GM23338 (cell line): ENCODE data around the gene CASP7. TPM values are rescaled to one million over a fixed set of nuclear protein-coding genes. Genes with fewer than 3 reads are reported as not detected.

Experiments
- ATAC-seq: fragments of 200-7000 bp; cut with Tn5 transposase; 3 replicates; pipeline ENCODE4 v1.9.1; 2020
- DNase-seq: peaks from one replicate; pipeline ENCODE4 v3.0.0-alpha.2; 2015; ENCODE audit warnings: low spot score
- H2AFZ ChIP-seq: fragments of 200-600 bp; sonication (generic); 2 replicates; pipeline ENCODE4 v1.8.0; 2016; ENCODE audit warnings: antibody characterized with exemption, mild to moderate bottlenecking, moderate library complexity
- H3F3A ChIP-seq: fragments of 200-600 bp; sonication (generic); replicated peaks from 2 replicates; pipeline ENCODE4 v1.8.0; 2017; ENCODE audit warnings: antibody characterized with exemption, mixed run types, low read depth
- H3K27ac ChIP-seq: fragments of 200-600 bp; sonication (generic); 2 replicates; pipeline ENCODE4 v1.6.1; 2016; ENCODE audit warnings: low read depth
- H3K27me3 ChIP-seq: fragments of 200-600 bp; sonication (generic); 2 replicates; pipeline ENCODE4 v1.8.0; 2016; ENCODE audit warnings: mild to moderate bottlenecking, mixed run types, moderate library complexity; ENCODE audit not compliant: insufficient read depth
- H3K36me3 ChIP-seq: fragments of 200-600 bp; sonication (generic); 2 replicates; pipeline ENCODE4 v1.8.0; 2016; ENCODE audit warnings: mild to moderate bottlenecking; ENCODE audit not compliant: insufficient read depth
- H3K4me1 ChIP-seq: fragments of 200-600 bp; sonication (generic); 2 replicates; pipeline ENCODE4 v1.8.0; 2016; ENCODE audit warnings: mild to moderate bottlenecking, moderate library complexity; ENCODE audit not compliant: insufficient read depth
- H3K4me2 ChIP-seq: fragments of 200-600 bp; sonication (generic); 2 replicates; pipeline ENCODE4 v1.7.1; 2017; ENCODE audit warnings: mixed run types
- H3K4me3 ChIP-seq: fragments of 200-600 bp; sonication (generic); 2 replicates; pipeline ENCODE4 v1.6.1; 2016; ENCODE audit warnings: mixed run types
- H3K79me2 ChIP-seq: fragments of 200-600 bp; sonication (generic); replicated peaks from 2 replicates; pipeline ENCODE4 v1.8.0; 2017; ENCODE audit warnings: mild to moderate bottlenecking; ENCODE audit not compliant: insufficient read depth
- H3K9me2 ChIP-seq: fragments of 200-600 bp; sonication (generic); 2 replicates; pipeline ENCODE4 v1.8.0; 2017; ENCODE audit not compliant: insufficient read depth
- H4K20me1 ChIP-seq: fragments of 200-600 bp; sonication (generic); replicated peaks from 2 replicates; pipeline ENCODE4 v1.8.0; 2017; ENCODE audit warnings: mild to moderate bottlenecking; ENCODE audit not compliant: insufficient read depth
- H3K27ac Mint-ChIP-seq: 2 replicates; pipeline ENCODE4 v1.8.0; 2020; ENCODE audit warnings: inconsistent platforms, mild to moderate bottlenecking, moderate library complexity, mixed read lengths
- H3K27me3 Mint-ChIP-seq: 3 replicates; pipeline ENCODE4 v1.8.0; 2022; ENCODE audit warnings: low read depth, mild to moderate bottlenecking, moderate library complexity, mixed read lengths, inconsistent platforms; ENCODE audit not compliant: insufficient read depth, poor library complexity
- H3K36me3 Mint-ChIP-seq: 3 replicates; pipeline ENCODE4 v1.8.0; 2021; ENCODE audit warnings: low read depth, mild to moderate bottlenecking, inconsistent platforms, moderate library complexity, mixed read lengths
- H3K4me1 Mint-ChIP-seq: 3 replicates; pipeline ENCODE4 v1.8.0; 2020; ENCODE audit warnings: mild to moderate bottlenecking, inconsistent platforms, mixed read lengths
- H3K4me3 Mint-ChIP-seq: 3 replicates; pipeline ENCODE4 v1.8.0; 2021; ENCODE audit warnings: moderate library complexity, mild to moderate bottlenecking, inconsistent platforms, mixed read lengths
- H3K9me3 Mint-ChIP-seq: 3 replicates; pipeline ENCODE4 v1.8.0; 2020; ENCODE audit warnings: moderate library complexity, mild to moderate bottlenecking, inconsistent platforms, mixed read lengths
- CREB1 ChIP-seq: fragments of 250-450 bp; sonication (Bioruptor Pico); IDR thresholded peaks from 2 replicates; pipeline ENCODE4 v1.5.0; 2020; ENCODE audit warnings: low read depth, mild to moderate bottlenecking, moderate library complexity
- ETS1 ChIP-seq: IDR thresholded peaks from 2 replicates; pipeline ENCODE4 v1.6.1; 2016; ENCODE audit warnings: antibody characterized with exemption
- EZH2 ChIP-seq: fragments of 200-600 bp; sonication (generic); IDR thresholded peaks from one replicate; pipeline ENCODE4 v1.8.0; 2017; ENCODE audit warnings: antibody characterized with exemption, mild to moderate bottlenecking, low read depth; ENCODE audit not compliant: unreplicated experiment
- EZH2phosphoT487 ChIP-seq: fragments of 200-600 bp; sonication (generic); IDR thresholded peaks from one replicate; pipeline ENCODE4 v1.8.1; 2018; ENCODE audit warnings: antibody characterized with exemption; ENCODE audit not compliant: unreplicated experiment
- JUNB ChIP-seq: IDR thresholded peaks from one replicate; pipeline ENCODE4 v1.6.1; 2016; ENCODE audit warnings: antibody characterized with exemption; ENCODE audit not compliant: unreplicated experiment
- NANOG ChIP-seq: IDR thresholded peaks from 2 replicates; pipeline ENCODE4 v1.6.1; 2016; ENCODE audit warnings: antibody characterized with exemption, borderline replicate concordance
- POLR2AphosphoS5 ChIP-seq: IDR thresholded peaks from 2 replicates; pipeline ENCODE4 v1.6.1; 2016; ENCODE audit warnings: antibody characterized with exemption, low read depth
- STAT1 ChIP-seq: IDR thresholded peaks from one replicate; pipeline ENCODE4 v1.6.1; 2016; ENCODE audit warnings: antibody characterized with exemption; ENCODE audit not compliant: unreplicated experiment
- ZNF114 ChIP-seq: fragments of 250-450 bp; sonication (Bioruptor Pico); IDR thresholded peaks from 2 replicates; pipeline ENCODE4 v1.5.0; 2020; ENCODE audit warnings: mild to moderate bottlenecking, moderate library complexity
- ZNF331 ChIP-seq: fragments of 250-450 bp; sonication (Bioruptor Pico); IDR thresholded peaks from 2 replicates; pipeline ENCODE4 v1.5.0; 2020; ENCODE audit warnings: low read depth, mild to moderate bottlenecking, moderate library complexity
- polyA plus RNA-seq: library from polyadenylated mRNA; unstranded; fragments of >200 nt; fragmentation: Nextera tagmentation; extraction: Ambion mirVana; gene quantifications from 2 replicates; pipeline ENCODE4 v1.2.1, GENCODE V29; 2016
- total RNA-seq: library from RNA; depleted of rRNA; stranded (reverse); fragments of >200 nt; shearing (Covaris generic); gene quantifications from 2 replicates; pipeline ENCODE4 v1.2.3, GENCODE V29; 2014
- TF ChIP-seq, protein P1 (sequence below): fragments of 250-450 bp; sonication (Bioruptor Pico); IDR thresholded peaks from 2 replicates; pipeline ENCODE4 v1.5.0; 2020; ENCODE audit warnings: mild to moderate bottlenecking, moderate library complexity
- TF ChIP-seq, protein P2 (sequence below), 2 experiments: fragments of 200-600 bp in 1 of 2; sonication (generic) in 1 of 2; conservative IDR thresholded peaks; 2 replicates each; pipeline versions ENCODE4 v1.5.1 to v1.6.1; 2016 to 2017; ENCODE audit warnings: antibody characterized with exemption in 2 of 2, low read depth in 2 of 2, mild to moderate bottlenecking in 2 of 2, moderate library complexity in 1 of 2
- TF ChIP-seq, protein P3 (sequence below): IDR thresholded peaks from one replicate; pipeline ENCODE4 v1.6.1; 2018; ENCODE audit warnings: antibody characterized with exemption; ENCODE audit not compliant: unreplicated experiment

Gene CASP7
- total and polyA plus RNA-seq, 2 experiments from 2014 or later, result 2.1 to 7.0 TPM

GRCh38 chr10:113693348-113693747 is 13.6 kb downstream of the CASP7 start:
- Mint-ChIP-seq H3K4me1 (peaks cover 16% of the 10 kb centered on the region), H3K27me3 (no peaks in the 10 kb centered on the region), H3K9me3 (peaks cover 10% of the 10 kb centered on the region), H3K27ac (no peak overlapping the region), H3K36me3 (peaks cover 19% of the 10 kb centered on the region), H3K4me3 (no peak overlapping the region)
- H3K9me2 ChIP-seq, result 0 out of 2 replicates have a peak, but pooled peaks cover 3% of the 10 kb centered on the region
- H4K20me1 ChIP-seq, result no peaks in the 10 kb centered on the region; the same call in 1 of the 2 replicates
- no peak for TF ChIP-seq NANOG
- no peak for TF ChIP-seq ETS1
- no peak for TF ChIP-seq EZH2
- TF ChIP-seq, protein P1, sequence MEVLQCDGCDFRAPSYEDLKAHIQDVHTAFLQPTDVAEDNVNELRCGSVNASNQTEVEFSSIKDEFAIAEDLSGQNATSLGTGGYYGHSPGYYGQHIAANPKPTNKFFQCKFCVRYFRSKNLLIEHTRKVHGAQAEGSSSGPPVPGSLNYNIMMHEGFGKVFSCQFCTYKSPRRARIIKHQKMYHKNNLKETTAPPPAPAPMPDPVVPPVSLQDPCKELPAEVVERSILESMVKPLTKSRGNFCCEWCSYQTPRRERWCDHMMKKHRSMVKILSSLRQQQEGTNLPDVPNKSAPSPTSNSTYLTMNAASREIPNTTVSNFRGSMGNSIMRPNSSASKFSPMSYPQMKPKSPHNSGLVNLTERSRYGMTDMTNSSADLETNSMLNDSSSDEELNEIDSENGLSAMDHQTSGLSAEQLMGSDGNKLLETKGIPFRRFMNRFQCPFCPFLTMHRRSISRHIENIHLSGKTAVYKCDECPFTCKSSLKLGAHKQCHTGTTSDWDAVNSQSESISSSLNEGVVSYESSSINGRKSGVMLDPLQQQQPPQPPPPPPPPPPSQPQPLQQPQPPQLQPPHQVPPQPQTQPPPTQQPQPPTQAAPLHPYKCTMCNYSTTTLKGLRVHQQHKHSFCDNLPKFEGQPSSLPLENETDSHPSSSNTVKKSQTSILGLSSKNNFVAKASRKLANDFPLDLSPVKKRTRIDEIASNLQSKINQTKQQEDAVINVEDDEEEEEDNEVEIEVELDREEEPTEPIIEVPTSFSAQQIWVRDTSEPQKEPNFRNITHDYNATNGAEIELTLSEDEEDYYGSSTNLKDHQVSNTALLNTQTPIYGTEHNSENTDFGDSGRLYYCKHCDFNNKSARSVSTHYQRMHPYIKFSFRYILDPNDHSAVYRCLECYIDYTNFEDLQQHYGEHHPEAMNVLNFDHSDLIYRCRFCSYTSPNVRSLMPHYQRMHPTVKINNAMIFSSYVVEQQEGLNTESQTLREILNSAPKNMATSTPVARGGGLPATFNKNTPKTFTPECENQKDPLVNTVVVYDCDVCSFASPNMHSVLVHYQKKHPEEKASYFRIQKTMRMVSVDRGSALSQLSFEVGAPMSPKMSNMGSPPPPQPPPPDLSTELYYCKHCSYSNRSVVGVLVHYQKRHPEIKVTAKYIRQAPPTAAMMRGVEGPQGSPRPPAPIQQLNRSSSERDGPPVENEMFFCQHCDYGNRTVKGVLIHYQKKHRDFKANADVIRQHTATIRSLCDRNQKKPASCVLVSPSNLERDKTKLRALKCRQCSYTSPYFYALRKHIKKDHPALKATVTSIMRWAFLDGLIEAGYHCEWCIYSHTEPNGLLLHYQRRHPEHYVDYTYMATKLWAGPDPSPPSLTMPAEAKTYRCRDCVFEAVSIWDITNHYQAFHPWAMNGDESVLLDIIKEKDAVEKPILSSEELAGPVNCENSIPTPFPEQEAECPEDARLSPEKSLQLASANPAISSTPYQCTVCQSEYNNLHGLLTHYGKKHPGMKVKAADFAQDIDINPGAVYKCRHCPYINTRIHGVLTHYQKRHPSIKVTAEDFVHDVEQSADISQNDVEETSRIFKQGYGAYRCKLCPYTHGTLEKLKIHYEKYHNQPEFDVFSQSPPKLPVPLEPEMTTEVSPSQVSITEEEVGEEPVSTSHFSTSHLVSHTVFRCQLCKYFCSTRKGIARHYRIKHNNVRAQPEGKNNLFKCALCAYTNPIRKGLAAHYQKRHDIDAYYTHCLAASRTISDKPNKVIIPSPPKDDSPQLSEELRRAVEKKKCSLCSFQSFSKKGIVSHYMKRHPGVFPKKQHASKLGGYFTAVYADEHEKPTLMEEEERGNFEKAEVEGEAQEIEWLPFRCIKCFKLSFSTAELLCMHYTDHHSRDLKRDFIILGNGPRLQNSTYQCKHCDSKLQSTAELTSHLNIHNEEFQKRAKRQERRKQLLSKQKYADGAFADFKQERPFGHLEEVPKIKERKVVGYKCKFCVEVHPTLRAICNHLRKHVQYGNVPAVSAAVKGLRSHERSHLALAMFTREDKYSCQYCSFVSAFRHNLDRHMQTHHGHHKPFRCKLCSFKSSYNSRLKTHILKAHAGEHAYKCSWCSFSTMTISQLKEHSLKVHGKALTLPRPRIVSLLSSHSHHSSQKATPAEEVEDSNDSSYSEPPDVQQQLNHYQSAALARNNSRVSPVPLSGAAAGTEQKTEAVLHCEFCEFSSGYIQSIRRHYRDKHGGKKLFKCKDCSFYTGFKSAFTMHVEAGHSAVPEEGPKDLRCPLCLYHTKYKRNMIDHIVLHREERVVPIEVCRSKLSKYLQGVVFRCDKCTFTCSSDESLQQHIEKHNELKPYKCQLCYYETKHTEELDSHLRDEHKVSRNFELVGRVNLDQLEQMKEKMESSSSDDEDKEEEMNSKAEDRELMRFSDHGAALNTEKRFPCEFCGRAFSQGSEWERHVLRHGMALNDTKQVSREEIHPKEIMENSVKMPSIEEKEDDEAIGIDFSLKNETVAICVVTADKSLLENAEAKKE, result no peak
- TF ChIP-seq EZH2phosphoT487, result no peak
- TF ChIP-seq, protein P2, sequence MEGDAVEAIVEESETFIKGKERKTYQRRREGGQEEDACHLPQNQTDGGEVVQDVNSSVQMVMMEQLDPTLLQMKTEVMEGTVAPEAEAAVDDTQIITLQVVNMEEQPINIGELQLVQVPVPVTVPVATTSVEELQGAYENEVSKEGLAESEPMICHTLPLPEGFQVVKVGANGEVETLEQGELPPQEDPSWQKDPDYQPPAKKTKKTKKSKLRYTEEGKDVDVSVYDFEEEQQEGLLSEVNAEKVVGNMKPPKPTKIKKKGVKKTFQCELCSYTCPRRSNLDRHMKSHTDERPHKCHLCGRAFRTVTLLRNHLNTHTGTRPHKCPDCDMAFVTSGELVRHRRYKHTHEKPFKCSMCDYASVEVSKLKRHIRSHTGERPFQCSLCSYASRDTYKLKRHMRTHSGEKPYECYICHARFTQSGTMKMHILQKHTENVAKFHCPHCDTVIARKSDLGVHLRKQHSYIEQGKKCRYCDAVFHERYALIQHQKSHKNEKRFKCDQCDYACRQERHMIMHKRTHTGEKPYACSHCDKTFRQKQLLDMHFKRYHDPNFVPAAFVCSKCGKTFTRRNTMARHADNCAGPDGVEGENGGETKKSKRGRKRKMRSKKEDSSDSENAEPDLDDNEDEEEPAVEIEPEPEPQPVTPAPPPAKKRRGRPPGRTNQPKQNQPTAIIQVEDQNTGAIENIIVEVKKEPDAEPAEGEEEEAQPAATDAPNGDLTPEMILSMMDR (conservative IDR thresholded peaks at IDR 0.05; ENCODE audit: low read depth in 2 of 2), result no peak
- no peak for TF ChIP-seq ZNF331 (CRISPR knock-in tag)
- TF ChIP-seq POLR2AphosphoS5, result no peak
- no peak for TF ChIP-seq CREB1 (CRISPR knock-in tag)
- TF ChIP-seq JUNB, result no peak
- TF ChIP-seq, protein P3, sequence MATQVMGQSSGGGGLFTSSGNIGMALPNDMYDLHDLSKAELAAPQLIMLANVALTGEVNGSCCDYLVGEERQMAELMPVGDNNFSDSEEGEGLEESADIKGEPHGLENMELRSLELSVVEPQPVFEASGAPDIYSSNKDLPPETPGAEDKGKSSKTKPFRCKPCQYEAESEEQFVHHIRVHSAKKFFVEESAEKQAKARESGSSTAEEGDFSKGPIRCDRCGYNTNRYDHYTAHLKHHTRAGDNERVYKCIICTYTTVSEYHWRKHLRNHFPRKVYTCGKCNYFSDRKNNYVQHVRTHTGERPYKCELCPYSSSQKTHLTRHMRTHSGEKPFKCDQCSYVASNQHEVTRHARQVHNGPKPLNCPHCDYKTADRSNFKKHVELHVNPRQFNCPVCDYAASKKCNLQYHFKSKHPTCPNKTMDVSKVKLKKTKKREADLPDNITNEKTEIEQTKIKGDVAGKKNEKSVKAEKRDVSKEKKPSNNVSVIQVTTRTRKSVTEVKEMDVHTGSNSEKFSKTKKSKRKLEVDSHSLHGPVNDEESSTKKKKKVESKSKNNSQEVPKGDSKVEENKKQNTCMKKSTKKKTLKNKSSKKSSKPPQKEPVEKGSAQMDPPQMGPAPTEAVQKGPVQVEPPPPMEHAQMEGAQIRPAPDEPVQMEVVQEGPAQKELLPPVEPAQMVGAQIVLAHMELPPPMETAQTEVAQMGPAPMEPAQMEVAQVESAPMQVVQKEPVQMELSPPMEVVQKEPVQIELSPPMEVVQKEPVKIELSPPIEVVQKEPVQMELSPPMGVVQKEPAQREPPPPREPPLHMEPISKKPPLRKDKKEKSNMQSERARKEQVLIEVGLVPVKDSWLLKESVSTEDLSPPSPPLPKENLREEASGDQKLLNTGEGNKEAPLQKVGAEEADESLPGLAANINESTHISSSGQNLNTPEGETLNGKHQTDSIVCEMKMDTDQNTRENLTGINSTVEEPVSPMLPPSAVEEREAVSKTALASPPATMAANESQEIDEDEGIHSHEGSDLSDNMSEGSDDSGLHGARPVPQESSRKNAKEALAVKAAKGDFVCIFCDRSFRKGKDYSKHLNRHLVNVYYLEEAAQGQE, result no peak
- no peak for TF ChIP-seq STAT1
- TF ChIP-seq ZNF114 (CRISPR knock-in tag), result no peak
- no peaks in the 10 kb centered on the region for H3K36me3 ChIP-seq
- H3K4me2 ChIP-seq, result 0 out of 2 replicates have a peak overlapping the region, but pooled peaks have one; percentile 48
- ATAC-seq (no peak), DNase-seq (no peak)
- H3F3A ChIP-seq, result no peaks in the 10 kb centered on the region
- H3K4me3 ChIP-seq, result no peak overlapping the region
- H3K27ac ChIP-seq, result no peak overlapping the region
- H3K79me2 ChIP-seq, result 0 out of 2 replicates have a peak, but pooled peaks cover 4% of the 10 kb centered on the region
- H3K27me3 ChIP-seq, result no peaks in the 10 kb centered on the region
- peaks cover 17% of the 10 kb centered on the region; the same call in 1 of the 2 replicates for H3K4me1 ChIP-seq
- no peak overlapping the region for H2AFZ ChIP-seq
